NCI-H345 (cell line): ENCODE results near the gene FOSL1.
"Not testable (repeated sequence)": the region's sequence is repeated elsewhere in the genome, so short reads cannot be mapped to it uniquely, and the experiment has no call there.

Experiments
- DNase-seq: peaks from one replicate; lab custom pipeline; 2025; lab: John Stamatoyannopoulos, UW

The FOSL1 gene

DNA sequence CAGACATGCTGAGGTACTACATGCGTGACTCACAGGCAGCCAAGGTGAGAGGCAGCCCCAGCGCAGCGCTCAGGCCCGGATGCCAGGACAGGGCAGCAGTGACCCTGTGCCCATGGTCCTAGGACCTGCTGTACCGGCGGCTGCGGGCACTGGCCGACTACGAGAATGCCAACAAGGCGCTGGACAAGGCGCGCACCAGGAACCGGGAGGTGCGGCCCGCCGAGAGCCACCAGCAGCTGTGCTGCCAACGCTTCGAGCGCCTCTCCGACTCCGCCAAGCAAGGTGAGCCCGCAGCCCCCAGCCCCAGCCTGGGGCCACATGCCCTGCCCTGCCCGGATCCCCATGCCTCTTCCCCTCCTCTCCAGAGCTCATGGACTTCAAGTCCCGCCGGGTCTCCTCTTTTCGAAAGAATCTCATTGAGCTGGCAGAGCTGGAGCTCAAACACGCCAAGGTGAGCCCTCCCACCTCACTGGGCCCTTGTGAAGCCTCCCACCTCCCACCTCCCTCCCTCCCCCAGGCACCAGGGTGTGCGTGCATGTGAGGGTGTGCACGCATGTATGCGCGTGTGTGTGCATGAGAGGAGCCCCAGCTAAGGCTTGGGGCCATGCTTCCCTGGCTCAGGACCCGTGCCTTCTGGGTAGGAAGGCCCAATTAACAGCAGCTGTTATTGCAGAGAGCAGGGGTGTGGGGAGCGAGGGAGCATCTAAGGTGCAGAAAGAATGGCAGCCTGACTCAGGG lies 47.5 kb downstream of the FOSL1 start:
- DNase-seq: no peak

DNA sequence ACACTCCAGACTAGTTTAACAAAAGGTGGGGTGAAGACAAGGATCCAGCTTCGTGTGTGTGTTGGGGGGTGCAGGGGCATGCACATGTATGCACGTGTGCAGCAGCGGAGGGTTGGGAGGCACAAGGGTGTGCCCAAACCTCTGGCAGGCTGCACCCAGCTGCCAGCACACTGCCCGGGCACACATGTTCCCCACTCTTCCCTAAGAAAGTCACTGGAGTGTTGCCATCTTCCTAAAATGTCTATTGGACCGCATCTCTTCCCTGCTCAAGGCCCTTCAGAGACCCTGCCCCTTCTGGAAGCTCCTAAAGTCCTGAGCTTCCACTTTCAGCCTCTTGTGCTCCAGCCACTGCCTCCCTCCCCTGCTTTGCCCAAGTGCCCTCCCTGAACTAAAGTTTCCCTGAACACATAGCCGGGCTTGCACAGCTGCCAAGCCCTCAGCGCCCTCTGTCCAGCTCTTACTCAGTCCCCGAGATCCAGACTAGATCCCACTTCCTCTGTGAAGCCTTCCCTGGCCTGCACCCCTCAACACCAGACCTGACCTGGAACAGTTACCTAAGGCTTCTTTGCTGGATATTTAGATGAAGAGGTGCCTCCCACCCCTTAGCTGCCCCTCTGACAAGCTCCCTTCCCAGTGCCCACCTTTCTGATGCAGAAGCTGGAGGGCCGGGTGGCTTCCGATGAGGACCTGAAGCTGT lies 48.2 kb downstream of the FOSL1 start:
- no peak for DNase-seq

DNA sequence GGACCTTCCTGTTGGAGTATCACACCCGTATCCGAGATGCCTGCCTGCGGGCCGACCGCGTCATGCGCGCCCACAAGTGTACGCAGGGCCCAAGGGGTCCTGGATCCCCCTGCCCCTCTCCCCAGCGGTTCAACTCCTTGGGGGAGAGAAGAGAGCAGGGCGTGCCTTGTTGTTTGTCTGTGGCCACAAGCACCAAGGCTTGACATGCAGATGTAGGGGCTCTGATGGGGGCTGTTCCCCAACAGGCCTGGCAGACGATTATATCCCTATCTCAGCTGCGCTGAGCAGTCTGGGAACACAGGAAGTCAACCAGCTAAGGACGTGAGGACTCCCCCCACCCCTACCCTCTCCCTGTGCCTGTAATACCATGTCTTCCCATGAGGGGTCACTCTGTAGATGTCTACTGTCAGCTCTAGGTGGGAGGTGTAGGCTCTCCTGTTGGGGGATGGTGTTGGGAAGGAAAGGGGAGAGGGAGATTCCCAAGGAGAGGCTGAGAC lies 49.1 kb downstream of the FOSL1 start:
- no peak for DNase-seq

DNA sequence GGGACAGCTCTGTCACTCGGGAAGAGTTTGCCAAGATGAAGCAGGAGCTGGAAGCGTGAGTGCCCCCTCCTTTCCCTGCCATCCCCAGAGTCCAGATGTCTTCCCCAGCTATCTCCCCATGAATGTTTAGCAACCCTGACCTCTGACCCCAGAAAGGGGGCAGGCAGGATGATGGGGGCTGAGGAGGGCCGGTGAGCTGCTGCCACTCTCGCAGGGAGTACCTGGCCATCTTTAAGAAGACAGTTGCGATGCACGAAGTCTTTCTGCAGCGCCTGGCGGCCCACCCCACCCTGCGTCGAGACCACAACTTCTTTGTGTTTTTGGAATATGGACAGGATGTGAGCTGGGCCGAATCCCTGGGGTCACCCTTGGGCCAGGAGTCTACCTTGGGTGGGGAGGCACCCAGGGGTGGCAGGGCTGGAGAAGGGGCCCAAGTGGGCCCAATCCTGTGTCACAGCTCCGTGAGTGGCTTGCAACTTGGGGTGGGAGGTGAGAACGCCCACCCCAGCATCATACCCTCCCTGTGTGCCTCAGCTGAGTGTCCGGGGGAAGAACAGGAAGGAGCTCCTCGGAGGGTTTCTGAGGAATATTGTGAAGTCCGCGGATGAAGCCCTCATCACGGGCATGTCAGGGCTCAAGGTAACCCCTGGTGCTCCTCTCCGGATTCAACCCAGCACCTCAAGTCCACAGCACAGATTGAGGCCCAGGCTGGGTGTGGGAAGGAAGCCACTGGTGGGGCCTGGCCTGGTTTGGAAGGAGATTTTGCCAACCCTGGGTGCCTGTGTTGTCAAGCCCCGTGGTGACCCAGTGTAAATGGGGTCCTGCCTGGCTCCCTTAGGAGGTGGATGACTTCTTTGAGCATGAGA lies 49.7 kb downstream of the FOSL1 start:
- DNase-seq: no peak

DNA sequence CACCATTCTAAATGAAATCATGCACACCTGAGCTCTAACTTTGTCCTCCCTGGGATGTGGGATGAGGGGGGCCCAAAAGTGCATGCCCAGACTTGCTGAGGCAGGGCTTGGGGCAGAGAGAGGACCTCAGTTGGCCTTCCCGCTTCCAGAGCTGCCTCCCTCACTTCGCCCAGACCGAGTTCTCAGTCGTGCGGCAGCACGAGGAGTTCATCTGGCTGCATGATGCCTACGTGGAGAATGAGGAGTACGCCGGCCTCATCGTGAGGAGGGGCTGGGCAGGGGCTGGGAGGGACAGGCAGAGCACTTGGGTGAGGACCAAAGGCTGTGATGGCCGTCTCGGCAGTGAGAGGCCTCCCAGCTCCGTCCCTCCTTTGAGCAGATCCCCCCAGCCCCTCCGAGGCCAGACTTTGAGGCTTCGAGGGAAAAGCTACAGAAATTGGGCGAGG lies 50.4 kb downstream of the FOSL1 start:
- DNase-seq: no peak

DNA sequence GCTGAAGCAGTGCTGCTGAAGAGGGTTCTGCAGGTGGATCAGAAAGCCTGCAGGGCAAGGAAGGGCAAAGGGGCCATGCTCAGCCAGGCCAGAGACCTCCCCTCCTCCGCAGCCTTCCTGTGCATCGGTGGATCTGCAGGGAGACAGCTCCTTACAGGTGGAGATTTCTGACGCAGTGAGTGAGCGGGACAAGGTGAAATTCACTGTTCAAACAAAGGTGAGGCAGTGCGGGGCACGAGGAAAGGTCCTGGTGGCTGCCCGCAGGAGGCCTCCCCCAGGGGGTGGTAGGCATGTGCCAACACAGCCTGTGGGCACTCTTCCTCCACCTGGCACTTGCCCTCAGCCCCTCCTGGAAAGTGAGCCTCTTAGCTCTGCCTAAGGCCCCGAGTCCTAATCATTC lies 50.8 kb downstream of the FOSL1 start:
- DNase-seq: no peak

DNA sequence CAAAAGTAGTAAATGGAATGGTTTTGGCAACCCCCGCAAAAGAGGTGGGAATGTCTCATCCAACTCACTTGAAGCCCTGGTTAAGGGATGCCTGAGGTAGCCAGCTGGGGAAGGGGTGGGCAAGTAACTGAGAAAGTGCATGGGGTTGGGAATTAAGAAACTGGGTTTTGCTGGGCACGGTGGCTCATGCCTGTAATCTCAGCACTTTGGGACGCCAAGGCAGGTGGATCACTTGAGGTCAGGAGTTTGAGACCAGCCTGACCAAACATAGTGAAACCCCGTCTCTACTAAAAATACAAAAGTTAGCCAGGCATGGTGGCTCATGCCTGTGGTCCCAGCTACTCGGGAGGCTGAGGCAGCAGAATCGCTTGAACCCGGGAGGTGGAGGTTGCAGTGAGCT lies 51.5 kb downstream of the FOSL1 start:
- DNase-seq: not testable (repeated sequence)

DNA sequence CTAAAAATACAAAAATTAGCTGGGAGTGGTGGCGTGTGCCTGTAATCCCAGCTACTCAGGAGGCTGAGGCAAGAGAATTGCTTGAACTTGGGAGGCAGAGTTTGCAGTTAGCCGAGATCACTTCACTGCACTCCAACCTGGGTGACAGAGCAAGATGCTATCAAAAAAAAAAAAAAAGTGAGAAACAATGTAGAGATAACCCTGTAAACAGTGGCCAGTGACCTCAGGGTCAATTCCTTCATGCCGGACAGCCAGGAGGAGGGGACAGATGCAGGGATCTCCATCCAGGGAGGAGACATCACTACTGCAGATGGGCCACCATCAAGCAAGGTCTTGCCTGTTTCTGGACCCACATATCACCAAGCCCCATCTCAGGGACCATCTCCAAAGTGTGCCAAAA lies 52.4 kb downstream of the FOSL1 start:
- DNase-seq: no peak

DNA sequence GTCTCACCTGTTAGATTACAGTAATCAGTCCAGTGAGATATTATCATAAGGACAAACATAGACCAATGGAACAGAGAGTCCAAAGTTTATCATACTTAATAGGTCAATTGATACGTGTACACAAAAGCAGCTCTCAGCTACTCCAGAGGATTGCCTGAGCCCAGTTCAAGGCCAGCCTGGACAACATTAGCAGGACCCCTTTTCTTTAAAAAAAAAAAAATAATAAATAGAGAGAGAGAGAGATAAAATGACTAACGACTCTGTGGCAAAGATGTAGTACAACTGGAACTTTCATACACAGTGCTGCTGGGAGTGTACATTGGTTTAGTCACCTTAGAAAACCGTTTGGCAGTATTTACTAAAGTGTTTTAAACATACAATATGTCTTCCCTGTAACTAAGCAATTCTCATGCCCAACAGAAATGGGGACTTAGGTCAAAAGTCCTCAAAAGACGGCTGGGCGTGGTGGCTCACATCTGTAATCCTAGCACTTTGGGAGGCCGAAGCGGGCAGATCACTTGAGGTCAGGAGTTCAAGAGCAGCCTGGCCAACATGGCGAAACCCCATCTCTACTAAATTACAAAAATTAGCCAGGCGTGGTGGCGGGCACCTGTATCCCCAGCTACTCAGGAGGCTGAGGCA lies 55.8 kb downstream of the FOSL1 start:
- no peak for DNase-seq

DNA sequence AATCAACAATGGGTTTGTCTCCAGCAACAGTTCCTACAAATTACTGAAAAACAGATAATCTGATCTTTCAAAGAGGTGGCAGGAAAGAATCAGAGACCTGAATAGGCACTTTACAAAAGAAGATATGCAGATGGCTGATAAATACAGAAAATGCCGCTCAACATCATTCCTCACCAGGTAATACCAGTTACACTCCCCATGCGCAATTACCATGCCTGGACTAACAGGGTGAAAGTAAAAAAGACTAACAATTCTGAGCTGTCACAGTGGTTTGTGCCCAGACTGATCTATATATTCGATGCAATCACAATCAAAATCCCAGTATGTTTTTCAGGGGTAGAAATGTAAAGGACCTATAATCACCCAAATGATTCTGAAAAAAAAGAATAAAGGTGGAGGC lies 56.4 kb downstream of the FOSL1 start:
- no peak for DNase-seq

DNA sequence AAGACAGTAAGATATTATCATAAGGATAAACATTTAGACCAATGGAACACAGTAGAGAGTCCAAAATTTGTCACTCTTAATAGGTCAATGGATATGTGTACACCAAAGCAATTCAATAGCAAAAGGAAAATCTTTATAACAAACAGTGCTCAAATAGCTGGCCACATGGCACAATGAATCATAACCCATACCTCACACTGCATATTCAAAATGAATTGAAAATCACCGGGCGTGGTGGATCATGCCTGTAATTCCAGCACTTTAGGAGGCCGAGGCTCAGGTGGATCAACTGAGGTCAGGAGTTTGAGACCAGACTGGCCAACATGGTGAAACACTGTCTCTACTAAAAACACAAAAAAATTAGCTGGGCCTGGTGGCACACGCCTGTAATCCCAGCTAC lies 58.0 kb downstream of the FOSL1 start:
- DNase-seq: no peak
